ENCODE results near the gene TSSC4.

Gene TSSC4

DNA sequence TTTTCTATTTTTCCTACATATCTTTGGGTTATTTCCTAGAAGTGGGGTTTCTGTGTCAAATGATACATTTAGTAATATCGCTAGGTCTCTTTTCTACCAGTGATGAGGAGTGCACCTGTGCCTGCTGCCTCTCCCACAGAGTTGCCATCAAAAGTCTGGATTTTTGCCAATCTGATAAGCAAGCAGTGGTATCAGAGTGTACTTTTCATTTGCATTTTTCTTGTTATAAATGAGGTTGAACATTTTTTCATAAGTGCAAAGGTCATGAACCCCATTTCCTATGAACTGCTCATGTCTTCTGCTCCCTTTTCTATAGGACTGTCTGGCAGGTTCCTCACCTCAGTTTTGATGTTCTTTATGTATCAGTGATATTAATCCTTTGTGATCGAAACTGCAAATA is 42.0 kb downstream of the TSSC4 start:
- no peak for TF ChIP-seq ZNF274 (IDR thresholded peaks at IDR 0.05; ENCODE audit: low read depth, low read length)
- H3K4me3 ChIP-seq (ENCODE audit: low read length) = no peak overlapping the region

DNA sequence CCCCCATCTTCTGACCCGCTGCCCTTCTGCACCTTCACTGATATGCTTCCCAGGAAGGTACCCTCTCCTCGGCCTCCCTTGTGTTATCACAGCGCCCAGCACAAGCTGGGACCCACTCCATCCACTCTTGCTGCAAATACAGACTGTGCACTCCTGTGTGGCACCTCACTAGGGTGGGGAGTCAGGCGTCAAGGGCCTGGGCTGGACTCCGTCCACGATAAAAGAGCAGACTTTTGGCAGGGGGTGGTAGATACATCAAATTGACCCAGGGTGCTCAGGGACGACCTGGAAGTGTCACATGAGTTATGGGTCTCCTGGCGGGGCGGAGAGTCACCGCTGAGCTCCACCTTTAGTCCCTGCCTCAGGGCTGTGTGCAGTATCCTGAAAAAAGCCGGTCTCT is 42.9 kb downstream of the TSSC4 start:
- TF ChIP-seq ZNF274 (IDR thresholded peaks at IDR 0.05; ENCODE audit: low read depth, low read length) = no peak
- no peak overlapping the region for H3K4me3 ChIP-seq (ENCODE audit: low read length)

DNA sequence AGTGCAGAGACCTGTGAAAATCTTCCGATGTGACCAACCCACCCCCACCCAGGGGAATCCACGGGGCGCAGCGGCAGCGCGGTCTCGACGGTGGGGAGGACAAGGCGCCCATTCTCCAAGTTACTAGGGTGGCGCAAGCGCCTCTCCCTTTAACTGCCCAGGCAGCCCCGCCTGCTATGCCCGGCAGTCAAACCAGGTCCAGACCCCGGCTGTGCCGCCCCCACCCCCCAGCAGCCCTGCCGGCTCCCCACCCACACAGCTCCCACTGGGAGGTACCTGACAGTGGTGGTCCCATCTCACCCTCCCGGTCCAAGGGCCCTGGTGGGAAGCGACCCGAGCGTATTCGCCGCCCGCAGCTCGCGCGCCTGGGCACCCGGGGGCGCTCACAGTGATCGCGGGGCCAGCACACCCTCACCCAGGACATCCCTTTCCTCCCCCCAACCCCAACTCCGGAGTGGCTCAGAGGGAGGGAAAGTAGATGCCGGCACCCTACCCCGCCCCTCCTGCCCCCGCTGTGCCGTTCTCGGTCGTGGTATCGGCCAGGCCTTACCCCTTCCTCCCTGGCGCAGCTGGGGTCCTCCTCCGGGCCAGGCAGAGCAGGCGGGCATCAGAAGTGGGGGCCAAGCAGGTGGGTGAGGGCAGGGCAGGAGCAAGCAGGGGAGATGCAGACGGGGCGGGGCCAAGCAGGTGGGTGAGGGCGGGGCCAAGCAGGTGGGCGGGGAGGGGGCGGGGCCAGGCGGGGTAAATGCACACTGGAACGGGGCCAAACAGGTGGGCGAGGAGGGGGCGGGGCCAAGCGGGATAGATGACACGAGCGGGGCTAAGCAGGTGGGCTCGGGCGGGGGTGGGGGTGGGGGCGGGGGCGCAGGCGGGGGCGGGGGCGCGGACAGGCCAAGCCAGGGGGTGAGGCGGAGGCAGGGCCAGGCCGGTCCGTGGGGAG is 43.6 kb downstream of the TSSC4 start, which contains the start of gene TRPM5:
TSS of gene TRPM5 (minus strand) at position 634 of the 940 bp plus-strand sequence. CDS start 21,478 bp downstream, outside the sequence.
- TF ChIP-seq ZNF274 (IDR thresholded peaks at IDR 0.05; ENCODE audit: low read depth, low read length) = no peak
- no peak within 1 kb of the TSS for H3K4me3 ChIP-seq (ENCODE audit: low read length)

DNA sequence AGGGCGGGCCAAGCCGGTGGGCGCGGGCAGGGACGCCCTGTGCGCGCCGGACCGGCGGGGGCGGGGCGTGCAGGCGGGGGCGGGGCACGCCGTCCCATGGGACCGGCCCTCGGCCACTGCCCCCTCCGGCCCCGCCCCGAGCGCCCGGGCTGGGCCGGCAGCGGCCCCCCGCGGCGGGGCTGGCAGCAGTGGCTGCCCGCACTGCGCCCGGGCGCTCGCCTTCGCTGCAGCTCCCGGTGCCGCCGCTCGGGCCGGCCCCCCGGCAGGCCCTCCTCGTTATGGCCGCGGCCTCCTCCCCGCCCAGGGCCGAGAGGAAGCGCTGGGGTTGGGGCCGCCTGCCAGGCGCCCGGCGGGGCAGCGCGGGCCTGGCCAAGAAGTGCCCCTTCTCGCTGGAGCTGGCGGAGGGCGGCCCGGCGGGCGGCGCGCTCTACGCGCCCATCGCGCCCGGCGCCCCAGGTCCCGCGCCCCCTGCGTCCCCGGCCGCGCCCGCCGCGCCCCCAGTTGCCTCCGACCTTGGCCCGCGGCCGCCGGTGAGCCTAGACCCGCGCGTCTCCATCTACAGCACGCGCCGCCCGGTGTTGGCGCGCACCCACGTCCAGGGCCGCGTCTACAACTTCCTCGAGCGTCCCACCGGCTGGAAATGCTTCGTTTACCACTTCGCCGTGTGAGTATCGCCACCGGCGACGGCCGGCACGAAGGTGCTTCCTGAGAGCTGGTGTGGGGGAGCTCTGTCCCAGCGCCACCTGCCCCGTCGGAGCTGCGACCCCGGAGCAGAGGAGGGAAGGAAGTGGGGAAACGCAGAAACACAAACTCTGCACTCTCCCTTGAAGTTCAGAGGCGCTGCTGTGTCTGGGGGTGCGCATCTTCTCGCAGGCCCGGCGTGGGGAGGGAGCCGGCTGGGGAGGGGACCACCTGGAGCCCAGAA is 44.5 kb downstream of the TSSC4 start, which contains the start of gene KCNQ1:
TSS of gene KCNQ1 (plus strand) at position 188 of the 925 bp plus-strand sequence. CDS start at position 279, 91 bp downstream.
- TF ChIP-seq ZNF274 (IDR thresholded peaks at IDR 0.05; ENCODE audit: low read depth, low read length) = no peak
- no peak within 1 kb of the TSS for H3K4me3 ChIP-seq (ENCODE audit: low read length)

DNA sequence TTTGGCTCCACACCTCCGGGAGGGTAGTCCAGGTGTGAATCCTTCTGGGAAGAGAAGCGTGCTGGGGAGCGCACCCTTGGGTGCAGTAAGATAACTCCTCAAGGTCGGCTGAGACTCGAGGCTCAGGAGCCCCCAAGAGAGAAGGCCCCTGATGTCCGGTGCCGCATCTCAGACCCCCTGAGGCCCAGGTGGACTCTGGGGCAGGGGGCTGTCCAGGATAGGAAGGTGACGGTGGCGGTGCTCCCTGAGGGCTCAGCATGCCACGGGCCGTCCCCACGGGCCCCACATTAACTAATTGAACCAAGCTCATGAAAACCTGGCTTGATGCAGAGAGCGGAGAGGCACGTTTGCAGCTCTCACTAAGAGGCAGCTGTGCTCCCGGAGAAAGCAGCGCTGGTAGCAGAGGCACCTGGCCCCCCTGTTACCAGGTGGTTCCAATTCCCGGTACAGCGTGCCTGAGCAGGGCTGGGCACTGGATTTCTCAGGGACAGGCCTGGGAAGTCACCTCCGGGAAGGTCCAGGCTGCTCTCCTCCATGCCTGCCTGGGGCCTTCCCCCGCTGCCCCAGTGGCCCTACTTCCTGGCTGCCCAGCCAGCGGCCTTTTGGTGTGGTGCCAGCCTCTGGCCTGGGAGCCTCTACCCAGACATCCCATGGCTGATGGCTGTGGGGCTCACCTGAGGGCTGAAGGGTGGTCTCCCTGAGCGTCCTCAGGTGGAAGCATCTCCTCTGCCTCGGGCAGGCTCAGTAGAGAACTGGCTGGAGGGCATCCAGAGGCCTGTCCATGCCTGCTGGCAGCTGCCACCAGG is 45.4 kb downstream of the TSSC4 start:
- no peak for TF ChIP-seq ZNF274 (IDR thresholded peaks at IDR 0.05; ENCODE audit: low read depth, low read length)
- no peak overlapping the region for H3K4me3 ChIP-seq (ENCODE audit: low read length)

DNA sequence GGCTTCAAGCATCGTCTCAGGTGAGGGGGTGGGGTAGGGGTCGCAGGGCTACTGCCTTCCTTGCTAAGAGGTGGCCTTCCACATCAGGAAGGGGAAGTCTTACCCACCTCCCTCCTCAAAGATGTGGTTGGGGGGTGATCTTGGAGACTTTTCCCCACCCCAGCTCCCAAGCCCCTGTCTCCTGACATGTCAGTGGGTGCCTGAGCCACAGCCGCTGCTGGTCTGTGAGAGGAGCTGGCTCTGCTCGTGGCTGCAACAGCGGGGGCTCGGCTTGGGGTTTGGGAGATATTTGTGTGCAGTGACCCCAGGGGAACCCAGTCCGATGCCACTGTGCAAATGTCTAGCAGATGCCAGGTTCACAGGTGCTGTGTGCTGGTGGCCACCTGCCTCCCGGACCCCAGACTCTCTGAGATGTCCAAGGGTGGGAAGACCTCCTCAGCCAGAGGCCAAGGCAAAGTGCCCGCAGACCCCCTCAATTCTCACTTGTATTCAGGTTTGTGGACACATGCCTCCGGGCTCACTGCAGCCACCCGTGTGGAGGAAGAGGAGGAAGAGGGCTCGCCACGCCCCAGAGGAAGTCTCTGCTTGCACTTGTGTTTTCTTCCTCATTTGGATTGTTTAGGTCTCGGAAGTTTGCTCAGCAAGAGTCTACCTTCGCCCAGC is 46.2 kb downstream of the TSSC4 start:
- H3K4me3 ChIP-seq (ENCODE audit: low read length) = no peak overlapping the region
- TF ChIP-seq ZNF274 (IDR thresholded peaks at IDR 0.05; ENCODE audit: low read depth, low read length) = no peak

DNA sequence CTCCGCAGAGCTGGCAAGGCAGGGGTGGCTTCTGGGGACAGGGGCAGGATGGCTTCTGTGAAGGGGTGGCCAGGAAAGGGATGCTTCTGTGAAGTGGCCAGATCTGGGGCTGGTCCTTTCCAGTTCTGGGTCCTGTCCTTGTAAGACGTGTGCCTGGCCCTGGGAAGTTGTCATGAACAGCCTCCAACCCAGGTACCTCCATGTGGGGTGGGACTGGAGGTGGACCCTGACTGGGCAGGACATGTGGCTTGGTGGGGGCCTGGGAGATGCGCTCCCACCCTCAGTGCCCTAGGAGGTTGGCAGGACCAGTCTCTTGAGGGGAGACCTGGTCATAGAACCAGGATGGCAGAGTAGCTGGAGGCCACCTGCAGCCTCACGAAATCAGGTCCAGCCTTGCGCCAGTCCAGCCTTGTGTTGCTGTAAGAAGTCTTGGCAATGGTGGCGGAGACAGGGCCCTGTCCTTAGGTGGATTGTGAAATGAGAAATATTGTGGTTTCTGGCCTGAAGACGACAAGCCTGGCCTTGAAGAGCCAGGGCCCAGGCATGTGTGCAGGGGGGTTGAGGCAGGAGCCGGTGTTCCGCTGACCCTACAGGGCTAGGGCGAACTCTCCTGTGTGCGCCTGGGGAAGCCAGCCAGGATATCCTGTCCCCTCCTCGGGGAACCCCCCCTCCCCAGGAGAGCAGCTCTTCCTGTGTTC is 46.9 kb downstream of the TSSC4 start:
- no peak overlapping the region for H3K4me3 ChIP-seq (ENCODE audit: low read length)
- TF ChIP-seq ZNF274 (IDR thresholded peaks at IDR 0.05; ENCODE audit: low read depth, low read length) = no peak

DNA sequence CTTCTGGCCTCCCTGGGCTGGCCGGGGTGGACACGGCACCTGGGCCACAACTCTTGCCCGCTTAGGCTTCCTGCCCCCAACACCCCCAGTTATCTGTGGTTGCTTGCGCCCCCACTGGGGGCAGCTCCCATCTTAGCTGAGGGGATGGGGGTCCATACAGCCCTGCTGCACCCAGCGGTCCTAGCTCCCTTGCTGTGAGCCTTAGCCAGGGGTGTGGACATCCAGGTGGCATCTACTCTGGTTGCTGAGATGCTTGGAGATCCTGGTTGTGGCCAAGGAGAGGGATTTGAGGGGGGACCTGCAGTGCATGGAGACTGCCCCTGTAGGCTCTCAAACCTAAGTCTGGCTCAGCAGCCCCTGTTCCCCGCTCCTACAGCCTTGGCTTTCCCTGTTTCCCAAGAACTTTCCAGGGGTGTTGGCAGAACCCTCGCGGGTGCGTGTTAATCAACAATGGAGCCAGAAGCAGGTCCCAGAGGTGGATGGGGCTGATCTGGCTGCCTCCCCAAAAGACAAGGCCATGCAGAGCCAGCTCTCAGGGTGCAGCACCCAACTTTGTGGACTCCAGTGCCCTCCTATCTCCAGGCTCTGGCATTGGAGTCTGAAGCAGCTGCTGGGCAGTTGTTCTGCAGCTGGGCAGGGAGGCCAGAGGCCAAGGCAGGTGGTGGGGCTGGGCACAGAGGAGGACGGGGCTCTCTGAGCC is 47.6 kb downstream of the TSSC4 start:
- no peak for TF ChIP-seq ZNF274 (IDR thresholded peaks at IDR 0.05; ENCODE audit: low read depth, low read length)

DNA sequence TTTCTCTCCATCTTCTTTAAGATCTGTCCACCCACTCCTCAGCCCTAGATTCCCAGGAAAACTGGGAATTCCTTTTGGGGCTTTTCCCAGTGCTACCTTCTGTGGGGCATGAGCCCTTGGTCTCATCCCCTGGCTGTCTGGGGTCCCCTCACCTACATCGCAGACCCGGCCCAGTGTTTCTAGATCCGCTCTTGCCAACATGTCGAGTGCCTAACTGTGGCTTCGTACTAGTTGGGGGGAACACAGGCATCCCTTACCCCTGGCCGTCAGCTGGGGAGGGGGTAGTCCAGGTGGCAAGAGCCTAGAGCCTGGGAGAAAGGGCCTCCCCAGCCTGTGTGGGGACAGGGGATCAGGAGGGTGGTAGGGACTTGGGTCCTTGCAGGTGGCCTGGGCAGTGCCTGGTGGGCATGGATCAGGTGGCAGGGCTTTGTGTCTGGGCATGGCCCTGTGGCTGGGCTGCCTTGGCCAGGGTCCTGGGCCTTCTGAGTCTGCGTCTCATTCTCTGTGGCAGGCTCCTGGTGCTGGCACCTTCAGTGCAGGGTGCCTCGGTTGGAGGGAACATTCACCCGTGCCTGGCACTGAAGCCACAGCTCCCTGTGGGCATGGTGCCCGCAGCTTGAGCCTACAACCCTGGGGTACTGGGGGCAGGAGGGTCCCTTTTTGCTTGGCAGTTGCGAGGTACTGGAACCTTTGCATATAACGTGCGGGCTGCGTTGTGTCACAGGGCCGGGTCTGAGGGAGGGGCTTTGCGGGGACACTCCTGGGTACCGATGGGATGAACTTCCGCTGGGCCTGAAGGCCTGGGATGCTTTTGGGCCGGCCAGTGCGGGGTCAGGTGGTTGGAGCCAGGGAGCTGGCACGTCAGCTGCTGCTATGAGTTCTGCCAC is 48.4 kb downstream of the TSSC4 start:
- TF ChIP-seq ZNF274 (IDR thresholded peaks at IDR 0.05; ENCODE audit: low read depth, low read length) = no peak
- H3K4me3 ChIP-seq (ENCODE audit: low read length) = no peak overlapping the region

More for the DNA sequence above, 47.6 kb downstream of the TSSC4 start:
- no peak overlapping the region for H3K4me3 ChIP-seq (ENCODE audit: low read length)

DNA sequence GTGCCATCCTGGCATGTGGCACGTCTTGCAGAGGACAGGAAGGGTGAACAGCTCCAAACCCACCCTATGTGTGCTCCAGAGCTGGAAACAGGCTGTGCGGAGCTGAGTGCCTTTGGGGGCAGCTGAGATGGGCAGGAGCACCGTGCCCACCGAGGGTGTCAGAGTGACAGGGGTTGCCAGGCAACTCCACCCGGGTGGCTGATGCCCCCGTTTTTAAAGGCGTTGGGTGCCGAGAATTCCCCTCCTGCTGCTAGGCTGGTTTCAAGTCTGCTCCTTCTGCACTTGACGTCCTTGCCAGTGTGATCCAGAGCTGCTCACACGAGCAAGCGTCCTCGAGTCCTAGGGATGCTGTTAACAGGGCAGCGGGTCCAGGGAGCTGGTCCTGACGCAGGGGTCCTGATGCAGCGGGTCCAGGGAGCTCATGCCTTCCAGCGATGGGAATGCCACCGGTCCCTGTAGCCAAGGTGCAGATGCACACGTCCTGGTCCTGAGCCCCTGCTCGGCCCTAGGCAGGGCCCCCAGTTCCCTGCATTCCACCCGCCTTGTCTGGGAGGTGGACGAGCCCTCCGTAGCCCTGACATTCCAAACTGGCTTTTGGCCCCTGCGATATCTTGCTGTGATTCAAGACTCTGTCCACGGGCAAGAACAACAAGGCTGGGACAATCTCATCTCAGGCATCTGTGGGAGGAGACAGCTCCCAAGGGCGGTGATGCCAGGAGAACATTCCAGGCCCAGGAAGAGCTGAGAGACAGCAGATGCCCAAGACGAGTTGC is 49.2 kb downstream of the TSSC4 start:
- TF ChIP-seq ZNF274 (IDR thresholded peaks at IDR 0.05; ENCODE audit: low read depth, low read length) = no peak

More for the DNA sequence above, 49.2 kb downstream of the TSSC4 start:
- H3K4me3 ChIP-seq (ENCODE audit: low read length) = no peak overlapping the region
